HG03280 (cell line): ENCODE data around the gene CCDC51.

ENCODE experiments used
- ATAC-seq: cut with Tn5 transposase; IDR thresholded peaks from one replicate; pipeline ENCODE4 v1.9.1; 2021; ENCODE audit warnings: mild to moderate bottlenecking, moderate library complexity; ENCODE audit not compliant: unreplicated experiment

Gene CCDC51

DNA sequence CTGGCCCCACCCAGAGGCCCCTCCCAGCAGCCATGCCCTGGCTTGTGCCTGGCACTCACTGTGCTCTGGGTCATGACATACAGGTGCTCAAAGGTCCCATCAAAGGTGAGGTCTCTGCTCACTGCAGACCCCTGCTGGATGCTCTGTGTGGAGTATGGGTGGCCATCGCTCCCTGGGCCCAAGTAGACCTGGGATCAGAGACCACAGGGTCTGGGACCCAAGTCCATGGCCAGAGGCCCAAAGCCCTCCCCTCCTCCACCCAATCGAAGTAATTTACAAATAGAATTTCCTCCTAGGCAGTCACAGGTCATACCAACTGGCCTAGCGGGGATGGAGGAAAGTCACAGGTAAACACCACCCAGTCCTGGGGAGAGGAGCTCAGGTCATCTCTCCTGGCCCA is 17.6 kb downstream of the CCDC51 start:
- ATAC-seq: no peak

DNA sequence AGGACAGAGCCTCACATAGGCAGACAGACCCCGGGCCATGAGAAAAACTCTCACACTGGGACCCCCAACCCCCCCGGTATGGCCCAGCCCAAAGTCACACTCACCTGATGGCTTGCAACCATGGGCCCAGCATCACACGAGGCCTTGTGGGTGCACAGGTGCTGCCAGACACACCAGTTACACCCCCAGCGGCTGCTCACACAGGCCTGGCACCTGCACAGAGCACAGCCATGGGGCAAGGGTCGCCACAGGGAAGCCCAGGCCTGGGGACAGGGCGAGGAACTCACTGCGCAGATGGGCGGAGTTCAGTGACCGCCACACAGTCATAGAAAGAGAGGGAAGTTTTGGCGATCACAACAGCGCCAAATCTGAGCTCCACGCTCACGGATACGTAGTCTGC is 19.4 kb downstream of the CCDC51 start:
- no peak for ATAC-seq

DNA sequence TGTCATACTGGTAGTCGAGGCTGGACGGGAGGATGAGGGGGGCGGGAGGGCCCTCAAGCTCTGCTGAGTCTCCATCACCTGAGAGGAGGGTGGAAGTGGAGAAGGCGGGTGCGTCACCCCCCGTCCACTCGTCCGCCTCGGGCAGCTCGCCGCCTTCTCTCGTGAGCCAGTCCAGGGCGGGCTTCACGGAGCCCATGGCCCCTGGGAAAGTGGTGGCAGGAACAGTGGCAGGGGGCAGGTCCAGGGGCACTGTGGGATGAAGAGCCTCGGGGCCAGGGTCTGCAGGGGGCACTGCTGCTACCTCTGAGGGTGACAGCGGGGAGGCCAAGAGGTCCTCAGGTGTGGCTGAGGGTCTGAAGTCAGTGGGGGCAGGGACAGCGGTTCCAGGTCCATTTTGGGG is 20.3 kb downstream of the CCDC51 start:
- ATAC-seq: no peak

DNA sequence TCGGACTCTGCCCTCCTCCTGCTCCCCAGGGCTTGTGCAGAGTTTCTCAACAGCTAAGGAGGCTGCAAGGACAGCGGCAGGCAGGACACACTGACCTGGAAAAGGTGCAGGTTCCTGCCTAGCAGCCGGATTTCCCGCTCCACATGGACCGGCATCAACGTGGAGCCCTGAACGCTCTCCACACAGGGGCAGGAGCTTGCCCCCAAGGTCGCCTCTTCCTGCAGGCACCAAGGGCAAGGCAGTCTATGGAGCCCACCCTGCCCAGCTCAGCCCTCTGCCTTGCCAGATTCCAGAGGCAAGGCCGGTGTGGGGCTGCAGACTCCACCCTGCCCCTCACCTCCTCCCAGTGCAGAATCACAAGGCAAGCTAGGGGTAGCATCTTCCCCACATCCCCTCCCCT is 20.8 kb downstream of the CCDC51 start:
- no peak for ATAC-seq

DNA sequence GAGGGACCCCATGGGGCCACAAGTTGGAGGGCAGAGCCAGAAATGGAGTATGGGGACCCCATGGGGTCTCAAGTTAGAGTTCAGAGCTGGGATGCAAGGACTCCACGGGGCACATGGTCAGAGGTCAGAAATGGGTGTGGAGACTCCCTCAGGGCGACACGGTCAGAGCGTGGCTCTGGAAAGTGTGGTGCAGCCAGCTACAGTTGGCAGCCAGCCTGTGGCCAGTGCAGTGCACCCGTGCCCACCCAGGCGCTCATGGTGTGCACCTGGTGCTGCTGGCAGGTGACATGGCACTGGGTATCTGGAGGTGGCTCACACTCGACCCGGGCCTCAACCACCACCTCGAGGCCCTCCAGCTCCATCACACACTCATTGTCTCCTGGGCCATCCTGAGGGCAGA is 21.3 kb downstream of the CCDC51 start:
- ATAC-seq: no peak

DNA sequence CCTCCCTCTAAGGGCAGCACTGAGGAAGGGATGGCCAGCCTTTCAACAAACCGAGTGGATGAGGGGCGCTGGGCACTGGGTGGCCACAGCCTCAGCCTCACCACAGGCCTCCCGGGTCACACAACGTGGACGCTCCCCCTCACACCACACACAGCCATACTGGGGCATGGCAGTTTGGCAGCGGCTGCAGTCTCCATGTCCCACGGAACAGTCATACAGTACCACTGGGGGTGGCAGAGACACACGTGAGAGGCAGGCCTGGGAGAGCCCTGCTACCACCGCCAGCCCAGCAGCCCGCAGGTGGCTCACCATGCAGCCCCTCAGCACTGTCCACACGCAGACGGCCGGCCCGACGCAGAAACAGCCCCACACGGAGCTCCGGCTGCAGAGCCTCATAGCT is 21.8 kb downstream of the CCDC51 start:
- ATAC-seq: no peak

DNA sequence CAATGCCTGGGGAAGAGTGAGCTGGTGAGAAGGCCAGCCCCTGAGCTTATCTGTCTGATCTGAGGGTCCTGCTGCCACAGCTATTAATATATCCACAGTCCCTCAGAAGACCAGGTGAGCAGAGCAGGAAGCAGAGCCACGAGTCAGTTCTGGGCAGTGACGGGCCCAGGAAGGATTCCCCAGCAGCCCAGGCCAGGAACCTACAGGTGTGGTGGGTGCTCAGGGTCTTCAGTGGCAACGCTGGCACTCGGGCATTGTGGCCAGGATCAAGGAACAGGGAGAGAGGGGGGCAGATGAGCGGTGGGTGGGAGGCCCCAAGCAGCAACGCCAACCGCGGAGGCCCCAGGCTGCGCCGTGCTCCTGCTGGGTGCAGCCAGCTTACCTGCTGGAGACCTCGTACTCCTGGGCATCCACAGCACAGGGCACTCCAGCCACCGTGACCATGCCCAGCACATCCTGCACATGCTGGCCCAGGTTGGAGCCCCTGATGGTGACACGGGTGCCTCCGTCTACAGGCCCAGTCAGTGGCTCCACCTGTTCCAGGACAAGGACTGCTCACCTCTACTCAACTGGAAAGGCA is 22.3 kb downstream of the CCDC51 start:
- no peak for ATAC-seq

DNA sequence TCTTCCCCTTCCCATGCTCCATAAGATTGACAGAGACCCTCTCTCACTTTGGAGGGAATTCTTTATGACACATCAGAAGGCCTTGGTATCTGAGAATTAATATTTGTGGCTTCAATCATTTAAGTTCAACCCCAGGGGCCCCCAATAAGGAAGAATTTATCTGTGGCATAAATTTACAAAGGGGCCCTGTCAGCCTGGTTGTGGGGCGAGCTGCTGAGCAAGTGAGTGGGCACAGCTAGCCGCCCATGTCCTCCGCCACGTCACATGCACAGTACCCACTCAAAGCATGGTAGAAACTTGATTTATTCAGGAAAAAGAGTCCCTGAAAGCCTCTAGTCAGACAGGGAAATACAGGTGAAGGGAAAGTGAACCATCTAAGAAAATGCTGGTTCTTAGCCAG is 23.4 kb downstream of the CCDC51 start:
- ATAC-seq: no peak

DNA sequence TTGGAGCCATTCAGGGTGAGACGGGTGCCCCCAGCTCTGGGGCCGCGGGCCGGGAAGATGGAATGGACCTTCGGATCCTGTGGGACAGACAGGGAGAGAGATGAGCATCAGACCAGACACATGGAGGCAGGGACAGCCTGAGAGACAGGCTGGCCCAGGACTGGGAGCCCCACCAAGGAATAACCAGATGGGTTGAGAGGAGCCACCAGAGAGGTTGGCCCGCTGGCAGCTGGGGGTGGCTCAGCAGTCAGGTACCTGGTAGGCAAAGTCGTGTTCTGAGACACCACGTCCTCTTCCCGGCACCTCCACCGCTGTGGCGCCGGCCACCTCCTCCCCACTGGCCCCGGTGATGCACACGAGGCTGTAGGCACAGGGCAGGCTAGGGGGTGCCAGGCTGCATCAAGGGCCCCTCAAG is 23.8 kb downstream of the CCDC51 start:
- ATAC-seq: no peak

DNA sequence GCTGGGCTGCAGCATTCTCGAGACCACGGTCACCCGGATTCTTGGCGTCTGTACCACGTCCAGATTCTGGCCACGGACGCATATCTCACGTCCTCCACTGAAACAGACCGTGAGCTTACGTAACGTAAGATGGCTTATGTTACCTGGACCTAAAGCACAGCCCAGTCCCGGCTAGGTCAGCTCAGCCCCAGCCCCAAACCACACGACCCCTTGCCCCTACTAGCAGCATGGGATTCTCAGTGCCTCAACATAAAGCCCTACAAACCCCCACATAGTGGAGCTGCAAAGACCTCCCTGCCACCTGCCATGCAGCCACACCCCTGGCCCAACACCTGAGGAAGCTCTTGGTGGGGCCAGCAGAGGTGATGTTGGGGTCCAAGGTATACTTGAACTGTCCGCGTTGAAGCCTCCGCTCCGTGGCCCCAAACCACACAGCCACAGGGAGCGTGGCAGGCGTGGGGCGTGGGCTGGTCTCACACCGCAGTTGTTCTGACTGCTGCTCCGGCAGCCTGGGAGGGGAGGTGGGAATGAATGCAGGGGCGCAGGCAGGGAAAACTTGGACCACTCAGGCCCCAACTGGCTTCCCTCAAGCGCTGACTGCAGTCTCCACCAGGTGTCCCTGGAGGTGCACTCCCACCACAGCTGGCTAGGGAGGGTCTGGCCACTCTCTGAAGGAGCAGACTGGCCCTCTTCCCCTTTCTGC is 24.5 kb downstream of the CCDC51 start:
- ATAC-seq: no peak

DNA sequence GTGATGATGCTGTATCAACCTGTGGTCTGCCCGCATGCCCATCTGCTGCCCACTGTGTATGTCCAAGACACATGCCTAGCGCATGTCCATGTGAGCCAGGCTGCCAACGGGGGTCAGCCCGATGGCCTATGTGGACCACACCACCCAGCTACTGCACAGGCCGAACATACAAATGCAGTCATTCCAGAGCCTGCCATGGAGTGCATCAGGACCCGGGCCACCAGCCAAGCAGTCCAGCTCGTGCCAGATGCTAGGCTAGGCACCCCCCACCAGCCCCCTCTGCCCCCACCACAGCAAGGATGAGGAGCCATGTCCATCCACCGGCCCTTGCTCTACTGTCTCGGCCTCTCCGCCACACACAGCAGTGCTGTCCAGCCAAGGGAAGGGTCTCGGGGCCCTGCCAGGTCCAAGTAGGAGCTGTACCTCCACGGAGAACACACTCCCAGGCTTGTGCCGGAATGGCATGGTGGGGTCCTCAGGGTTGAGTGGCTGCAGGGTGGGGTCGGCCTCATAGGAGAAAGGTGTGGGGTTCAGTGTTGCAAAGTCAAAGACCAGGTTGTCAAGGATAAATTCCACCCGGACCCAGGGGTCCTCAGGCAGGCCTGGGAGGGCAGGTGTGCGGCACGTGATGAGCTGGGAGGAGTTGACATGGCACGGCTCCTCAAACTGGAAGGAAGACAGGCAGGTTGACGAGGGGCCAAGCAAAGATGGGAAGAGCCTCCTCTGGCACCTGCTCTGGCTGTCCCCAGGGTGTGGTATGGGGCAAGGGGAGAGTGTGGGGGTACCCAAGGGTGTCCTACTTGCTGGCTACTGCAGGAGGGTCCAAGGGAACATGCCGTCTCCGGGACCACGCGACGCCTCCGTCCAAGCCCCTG is 25.3 kb downstream of the CCDC51 start:
- ATAC-seq: no peak

DNA sequence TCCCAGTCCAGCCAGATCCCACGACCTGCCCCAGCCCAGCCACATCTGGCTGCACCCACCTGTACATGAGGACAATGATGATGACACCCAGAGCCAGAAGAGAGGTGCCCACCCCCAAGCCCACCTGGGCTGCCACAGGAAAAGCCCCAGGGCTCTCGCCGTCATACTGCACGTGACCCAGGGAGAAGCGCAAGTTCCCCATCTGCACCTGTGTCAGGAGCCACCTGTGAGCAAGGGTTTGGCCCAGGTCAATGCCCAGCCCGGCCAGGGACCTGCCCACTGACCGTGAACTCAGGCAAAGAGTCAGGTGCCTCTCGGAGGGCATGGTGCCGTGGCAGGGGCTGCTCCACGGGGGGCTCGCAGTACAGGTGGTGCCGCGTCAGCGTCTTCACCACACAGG is 26.3 kb downstream of the CCDC51 start:
- ATAC-seq: no peak

DNA sequence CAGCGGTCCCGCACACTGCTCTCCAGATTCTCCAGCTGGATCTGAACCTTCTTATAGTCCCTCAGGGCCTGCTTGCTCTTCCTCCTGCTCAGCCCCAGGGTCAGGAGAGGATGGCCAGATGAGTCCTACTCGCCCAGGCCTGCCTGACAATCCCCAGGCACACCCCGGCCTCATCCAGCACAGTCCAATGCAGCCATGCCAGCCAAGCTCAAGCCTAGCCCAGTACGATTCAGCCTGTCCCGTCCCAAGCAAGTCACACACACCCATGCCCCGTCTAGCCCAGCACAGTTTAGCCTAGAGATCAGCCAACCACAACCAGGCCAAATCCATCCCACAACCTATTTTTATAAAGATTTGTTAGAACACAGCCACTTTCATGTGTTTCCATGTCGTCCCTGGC is 26.8 kb downstream of the CCDC51 start:
- ATAC-seq: no peak

DNA sequence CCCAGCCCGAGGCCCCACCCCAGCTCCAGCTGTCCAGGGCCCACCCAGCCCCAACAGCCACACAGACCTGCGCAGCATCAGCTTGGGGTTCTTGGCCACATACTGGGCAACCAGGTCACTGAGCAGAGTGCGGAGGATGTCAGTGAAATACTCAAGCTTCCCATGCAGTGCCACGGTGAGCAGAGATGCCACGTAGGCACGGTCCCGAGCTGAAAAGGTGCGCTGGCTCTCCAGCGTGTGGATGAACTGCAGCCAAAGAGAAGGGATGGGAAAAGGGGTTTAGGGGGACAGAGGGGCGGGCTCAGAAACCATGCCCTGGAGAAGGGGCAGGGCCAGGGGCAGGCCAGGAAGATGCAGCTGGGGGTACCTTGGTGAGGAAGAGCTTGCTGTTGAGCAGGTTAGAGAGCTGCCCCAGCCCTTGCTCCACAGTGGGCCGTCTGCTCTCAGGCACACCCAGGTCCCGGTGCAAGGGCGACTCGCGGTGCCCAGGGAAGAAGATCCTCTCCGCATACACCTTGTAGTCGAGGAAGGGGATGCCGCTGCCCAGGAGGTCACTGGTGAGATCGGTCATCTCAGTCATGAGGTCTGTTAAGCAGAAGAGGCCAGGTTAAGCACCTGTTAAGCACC is 27.4 kb downstream of the CCDC51 start:
- ATAC-seq: no peak

DNA sequence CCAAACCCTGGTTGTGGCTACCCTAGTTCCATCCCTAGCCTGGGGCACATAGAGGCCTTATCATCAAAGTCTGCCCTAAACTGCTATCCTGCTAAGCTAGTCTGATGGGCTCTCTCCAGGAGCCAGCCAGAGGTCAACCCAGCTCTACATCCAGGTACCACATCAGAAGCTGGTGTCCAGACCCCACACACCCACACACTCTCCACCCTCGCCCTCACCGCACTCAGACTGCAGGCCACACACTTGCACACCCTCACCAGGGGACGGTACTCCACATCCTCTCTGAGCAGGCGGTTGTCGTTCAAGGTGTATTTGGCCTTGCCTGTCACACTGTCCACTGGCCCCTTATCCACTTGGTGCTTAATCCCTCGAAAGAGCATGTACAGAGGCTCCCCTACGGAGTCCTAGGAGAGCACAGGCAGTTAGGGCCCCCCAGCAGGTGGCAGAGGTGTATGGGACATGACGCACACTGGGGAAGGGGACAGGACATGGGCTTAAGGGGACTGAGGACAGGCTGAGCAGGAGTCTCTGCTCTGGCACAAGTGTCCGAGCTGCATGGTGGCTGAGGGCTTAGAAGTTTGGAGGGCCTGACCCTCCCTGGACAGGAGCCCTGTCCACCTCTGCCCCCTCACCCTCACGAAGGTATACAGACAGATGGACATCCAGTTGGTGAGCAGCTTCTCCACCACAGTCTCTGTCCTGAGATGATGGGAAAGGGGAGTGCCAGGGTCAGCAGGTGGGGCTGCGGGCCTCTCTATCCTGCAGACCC is 28.1 kb downstream of the CCDC51 start:
- ATAC-seq: no peak

DNA sequence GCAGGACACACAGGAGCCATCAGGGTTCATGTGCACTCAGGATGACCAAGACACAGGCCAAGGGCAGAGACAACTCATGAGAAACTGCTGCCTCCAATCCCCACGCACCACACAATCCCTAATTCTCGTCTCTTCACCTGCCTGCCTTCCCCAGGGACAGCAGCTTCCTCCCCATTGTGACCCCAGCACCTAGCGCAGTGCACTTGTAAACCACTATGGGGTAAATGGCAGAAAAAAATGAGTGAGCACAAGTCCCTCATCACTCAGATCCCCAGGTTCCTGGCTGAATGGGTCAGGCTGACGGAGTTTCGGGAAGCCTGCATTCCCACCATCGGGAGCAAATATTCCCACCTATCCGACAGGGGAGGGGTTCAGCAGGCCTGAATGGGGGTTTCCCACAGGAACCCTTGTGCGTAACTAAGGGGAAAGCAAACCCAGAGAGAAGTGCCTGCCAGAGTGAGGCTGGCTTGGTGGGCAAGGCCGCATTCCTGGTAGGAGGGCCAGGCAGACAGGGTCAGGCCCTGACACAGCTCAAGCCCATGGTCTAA is 28.8 kb downstream of the CCDC51 start:
- ATAC-seq: no peak

DNA sequence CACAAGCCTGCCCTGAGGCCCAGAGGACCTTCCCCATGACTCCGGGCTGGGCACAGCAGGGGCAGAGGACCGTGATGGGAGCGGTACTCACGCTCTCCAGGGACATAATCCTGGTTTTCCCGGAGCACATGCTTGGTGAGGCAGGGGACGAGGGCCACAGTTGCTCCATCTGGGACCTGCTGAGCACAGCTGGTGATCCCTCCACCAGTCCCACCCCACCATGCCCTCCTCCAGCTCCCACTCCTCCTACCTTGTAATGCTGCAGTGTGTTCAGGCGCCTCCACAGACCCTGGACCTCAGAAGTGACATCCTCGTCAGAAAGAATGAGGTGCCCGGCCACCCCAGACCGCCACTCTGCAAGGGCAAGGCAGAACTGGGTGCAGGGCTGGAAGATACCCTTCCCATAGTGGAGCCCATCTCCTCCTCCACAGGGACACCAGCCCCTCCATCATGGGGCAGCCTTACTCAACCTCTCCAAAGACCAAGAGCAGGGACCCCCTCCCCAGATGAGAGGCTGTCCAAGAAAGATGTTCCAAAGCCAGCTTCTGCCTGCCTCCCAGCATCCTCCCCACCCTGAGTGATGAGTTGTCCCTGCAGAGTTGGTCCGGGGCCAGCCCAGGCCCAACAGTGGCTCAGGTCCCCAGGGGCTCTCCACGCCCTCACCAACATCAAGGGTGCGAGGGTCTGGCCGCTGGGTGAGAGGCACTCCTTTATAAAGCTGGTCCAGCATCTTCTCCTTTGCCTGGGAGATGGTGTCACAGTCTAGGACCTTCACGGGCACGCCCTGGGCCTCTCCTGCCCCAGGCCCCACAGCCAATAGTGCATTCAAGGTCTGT is 29.5 kb downstream of the CCDC51 start:
- ATAC-seq: no peak

DNA sequence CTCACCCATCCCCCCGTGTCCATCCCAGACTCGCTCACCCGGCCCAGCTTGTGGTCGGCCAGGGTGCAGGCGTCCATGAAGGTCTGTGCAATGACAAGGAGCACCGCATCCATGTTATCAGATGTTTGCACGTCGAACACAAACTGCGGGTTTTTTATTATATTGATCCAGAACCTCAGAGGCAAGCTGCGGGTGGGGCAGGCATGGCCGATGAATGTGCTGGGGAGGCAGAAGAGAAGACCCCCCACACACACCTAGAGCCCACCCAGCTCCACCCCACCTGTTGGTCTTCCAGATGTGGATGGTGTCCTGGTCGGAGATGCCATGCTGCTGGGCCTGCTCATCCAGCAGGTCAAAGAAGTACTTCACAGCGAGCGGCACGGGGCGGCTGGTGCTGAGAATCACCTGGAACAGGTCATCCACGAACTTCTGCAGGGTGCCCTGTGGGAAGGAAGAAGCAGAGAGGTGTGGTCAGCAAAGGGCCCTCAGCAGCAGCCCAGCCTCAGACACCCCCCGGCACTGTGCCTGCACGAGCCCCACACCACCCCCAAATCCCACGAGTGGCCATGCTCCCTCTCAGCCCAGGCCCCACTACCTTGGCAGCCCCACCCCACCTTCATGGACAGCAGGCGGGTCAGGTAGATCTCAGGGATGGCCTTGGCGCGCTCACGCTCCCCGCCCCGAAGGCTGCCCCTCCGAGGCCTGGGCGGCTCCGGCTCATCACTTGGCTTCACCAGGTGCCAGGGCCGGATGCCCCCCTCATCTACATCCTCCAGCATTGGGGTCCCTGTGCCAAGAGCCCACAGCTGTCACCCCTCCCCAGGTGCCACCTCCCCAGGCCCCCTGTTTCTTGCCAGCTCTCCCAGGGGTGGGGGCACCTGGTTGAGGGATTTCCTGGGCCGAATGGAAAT is 30.4 kb downstream of the CCDC51 start:
- ATAC-seq: no peak

DNA sequence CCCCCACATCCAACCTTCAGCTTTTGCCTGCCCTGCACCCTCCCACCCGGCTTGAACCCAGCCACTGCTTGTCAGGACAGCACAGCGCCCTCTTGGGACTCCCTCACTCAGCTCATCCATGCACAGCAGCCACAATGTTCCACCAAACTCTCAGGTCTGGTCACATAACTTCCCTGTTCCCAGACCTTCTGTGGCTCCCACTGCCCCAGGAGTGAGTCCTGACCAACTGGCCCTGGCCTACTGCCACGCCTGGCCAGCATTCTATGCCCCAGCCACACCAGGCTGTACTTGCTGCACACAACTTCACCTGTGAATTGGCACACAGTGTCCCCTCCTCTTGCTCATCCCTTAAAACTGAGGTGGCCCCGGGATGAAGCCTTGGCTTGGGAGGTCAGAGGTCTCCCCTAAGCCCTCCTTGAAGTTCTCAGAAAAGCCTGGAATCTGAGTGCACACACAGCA is 31.1 kb downstream of the CCDC51 start:
- ATAC-seq: no peak
